ENCODE results near the gene KSR1.
"Not testable (repeated sequence)": the region's sequence is repeated elsewhere in the genome, so short reads cannot be mapped to it uniquely, and the experiment has no call there.

The KSR1 gene

DNA sequence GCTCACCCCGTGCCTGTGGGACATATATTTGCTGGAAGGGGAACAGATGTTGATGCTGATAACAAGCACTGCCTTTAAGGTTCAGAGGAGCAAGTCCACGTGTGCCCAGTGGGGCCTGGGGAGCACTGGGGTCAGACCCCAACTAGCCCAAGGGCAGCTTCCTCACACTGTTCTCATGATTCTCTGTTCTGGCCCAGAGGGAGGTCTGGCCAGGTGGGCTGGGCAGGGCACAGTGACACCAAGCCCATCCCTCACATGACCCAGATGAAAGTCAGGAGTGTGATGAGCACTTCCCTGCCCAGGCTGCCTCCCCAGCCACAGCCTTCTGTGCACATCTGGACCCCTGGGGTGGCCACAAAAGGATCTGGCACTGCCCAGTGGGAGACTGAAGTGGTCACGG lies 29.8 kb upstream of the KSR1 start:
- not testable (repeated sequence) for DNase-seq (ENCODE audit: low spot score)

DNA sequence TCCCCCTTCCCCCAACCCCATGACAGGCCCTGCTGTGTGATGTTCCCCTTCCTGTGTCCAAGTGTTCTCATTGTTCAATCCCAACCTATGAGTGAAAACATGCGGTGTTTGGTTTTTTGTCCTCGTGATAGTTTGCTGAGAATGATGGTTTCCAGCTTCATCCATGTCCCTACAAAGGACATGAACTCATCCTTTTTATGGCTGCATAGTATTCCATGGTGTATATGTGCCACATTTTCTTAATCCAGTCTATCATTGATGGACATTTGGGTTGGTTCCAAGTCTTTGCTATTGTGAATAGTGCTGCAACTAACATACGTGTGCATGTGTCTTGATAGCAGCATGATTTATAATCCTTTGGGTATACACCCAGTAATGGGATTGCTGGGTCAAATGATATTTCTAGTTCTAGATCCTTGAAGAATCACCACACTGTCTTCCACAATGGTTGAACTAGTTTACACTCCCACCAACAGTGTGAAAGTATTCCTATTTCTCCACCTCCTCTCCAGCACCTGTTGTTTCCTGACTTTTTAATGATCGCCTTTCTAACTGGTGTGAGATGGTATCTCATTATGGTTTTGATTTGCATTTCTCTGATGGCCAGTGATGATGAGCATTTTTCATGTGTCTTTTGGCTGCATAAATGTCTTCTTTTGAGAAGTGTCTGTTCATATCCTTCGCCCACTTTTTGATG lies 28.9 kb upstream of the KSR1 start:
- not testable (repeated sequence) for DNase-seq (ENCODE audit: low spot score)

DNA sequence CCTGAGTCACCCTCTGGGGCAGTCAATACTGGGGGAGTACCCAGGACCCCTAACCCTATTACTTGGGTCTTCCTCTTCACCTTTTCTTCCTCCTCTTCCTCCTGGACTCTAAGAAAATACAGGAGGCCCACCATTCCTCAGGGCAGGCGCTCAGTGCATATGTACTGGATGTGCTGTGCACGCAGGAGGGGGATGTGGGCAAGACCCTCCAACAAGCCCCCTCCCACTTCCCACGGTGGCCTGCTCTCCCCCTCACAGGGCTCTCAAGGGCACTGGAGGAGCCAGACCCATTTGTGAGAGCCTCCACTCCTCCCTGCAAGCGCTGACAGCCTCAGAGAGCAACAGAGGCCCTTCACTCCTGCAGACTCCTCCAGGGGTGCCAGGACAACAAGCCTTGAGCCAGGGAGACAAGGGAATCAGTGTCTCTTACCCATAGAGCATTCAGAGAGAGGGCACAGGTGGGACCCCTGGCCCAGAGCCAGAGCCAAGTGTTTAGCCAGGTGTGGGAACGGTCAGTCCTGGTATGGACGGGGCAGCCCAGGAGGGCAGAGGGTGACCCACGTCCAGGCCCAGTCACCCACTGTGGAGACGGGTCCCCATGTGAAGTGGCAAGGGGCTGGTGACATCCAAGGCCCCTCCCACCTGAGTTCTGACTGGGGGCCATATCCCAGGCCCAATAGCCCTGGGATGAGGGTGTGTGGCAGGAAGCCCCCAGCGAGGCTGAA lies 27.3 kb upstream of the KSR1 start:
- DNase-seq (ENCODE audit: low spot score) = no peak

DNA sequence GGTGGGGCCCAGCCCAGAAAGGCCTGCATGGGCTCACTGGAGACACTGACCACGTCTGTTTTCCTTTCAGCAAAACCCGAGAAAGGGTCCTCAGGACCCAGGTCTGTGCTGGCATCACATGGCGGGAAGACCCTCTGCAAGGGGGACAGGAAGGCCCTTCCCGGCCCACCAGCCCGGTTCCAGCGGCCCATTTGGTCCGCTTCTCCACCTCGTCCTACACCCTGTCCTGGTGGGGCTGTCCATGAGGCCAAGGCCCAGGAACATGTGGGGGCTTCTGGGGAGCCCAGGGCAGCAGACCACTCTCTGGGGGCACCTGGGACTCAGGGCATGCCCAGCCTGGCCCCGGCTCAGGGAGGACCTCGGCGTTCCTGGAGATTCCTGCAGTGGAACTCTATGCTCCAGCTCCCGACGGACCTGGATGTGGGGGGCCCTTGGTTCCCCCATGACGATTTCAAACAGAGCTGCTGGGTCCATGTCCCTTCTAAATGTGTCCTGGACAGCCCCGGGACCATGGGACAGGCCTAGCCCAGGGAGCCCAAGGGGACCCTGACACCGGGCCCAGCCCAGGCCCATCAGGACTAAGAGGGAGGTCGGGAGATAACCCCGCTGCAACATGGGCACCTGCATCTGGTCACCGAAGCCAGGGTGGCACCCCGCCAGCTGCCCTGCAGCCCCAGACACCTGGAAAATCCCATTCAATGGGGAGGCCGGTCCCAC lies 26.4 kb upstream of the KSR1 start:
- DNase-seq (ENCODE audit: low spot score) = no peak

DNA sequence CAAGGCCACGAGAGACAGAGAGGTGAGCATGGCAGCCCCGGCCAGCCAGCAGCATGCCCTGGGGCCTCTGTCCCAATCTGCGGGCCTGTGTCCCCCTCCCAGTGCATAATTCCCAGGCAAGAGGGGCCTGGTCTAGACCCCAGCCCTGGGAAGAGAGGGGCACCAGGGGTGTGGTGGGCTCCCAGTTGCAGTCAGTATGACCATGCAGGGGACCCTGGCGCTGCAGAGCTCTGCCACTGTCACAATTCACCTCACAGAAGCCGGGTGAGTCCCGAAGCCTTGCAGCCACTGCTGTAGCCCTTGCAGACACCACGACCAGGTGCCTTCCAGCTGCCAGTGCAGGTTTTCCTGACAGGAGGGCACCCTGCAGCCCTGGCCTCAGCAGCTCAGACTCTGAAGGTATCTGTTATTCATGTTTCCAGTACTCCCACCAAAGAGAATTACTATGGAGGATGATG lies 25.8 kb upstream of the KSR1 start:
- DNase-seq (ENCODE audit: low spot score) = no peak

DNA sequence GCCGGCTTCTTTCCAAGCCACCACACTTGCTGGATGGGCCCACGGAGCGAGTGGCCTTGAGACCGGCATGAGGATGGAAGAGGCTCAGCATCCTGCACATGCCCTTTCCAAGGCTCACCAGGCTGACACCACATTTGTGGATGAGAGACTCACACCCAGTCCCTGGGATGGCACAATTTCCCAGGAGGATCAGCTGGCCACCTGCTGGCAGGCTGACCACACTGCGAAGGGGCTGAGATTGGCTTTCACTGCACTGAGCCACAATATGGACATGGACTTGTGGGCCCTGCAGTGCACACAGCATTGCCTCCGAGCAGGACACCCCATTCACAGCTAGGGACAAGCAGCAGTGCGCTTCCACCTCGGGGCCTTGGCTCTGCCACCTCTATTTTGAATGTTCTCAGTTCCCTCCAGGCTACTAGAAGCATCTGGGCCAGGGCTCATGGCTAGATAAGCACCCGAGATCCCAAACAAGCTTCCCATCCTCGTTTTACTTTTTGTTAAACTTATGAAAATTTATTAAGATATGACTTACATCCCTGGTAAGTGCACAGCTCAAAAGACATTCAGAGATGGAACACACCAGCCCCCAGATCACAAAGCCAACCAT lies 25.3 kb upstream of the KSR1 start:
- peak; percentile 56 for DNase-seq (ENCODE audit: low spot score)

DNA sequence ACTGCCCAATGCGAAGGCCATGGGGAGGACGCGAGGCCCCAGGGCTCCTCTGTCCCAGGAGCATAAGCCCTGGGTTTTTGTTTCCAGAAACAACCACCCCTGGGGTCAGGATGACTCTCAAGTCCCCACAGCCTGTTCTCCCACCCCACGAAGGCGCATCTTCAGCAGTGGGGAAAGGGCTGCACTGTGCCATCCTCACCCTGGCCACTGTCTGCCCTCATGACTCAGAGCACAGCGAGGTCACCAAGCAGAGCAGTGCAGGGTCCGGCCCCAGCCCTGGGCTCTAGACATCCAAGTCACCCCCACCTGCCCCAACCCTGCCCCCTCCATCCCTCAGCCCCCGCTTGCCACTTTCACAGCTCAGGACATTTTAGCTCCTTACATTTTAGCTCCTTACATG lies 22.7 kb upstream of the KSR1 start:
- no peak for DNase-seq (ENCODE audit: low spot score)

DNA sequence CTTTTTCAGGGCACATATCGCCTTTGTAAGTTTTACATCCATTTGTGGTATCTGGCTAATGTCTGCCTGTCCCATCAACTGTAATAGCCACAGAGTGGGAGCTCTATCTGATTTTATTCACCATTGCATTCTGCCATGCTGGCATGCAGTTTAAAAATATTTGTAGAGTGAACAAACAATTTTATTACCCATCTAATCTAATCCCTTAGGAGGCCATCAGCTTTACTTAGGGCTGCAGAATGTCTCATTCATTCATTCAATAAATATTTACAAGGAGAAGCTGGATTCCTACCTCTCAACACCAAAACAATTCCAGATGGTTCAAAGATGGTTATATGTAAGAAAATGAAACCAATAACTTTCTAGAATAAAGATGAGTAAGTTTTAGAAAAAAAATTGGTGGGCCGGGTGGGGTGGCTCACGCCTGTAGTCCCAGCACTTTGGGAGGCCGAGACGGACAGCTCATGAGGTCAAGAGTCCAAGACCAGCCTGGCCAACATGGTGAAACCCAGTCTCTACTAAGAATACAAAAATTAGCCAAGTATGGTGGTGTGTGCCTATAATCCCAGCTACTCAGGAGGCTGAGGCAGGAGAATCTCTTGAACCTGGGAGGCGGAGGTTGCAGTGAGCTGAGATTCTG lies 20.7 kb upstream of the KSR1 start:
- DNase-seq (ENCODE audit: low spot score) = peak; percentile 42

DNA sequence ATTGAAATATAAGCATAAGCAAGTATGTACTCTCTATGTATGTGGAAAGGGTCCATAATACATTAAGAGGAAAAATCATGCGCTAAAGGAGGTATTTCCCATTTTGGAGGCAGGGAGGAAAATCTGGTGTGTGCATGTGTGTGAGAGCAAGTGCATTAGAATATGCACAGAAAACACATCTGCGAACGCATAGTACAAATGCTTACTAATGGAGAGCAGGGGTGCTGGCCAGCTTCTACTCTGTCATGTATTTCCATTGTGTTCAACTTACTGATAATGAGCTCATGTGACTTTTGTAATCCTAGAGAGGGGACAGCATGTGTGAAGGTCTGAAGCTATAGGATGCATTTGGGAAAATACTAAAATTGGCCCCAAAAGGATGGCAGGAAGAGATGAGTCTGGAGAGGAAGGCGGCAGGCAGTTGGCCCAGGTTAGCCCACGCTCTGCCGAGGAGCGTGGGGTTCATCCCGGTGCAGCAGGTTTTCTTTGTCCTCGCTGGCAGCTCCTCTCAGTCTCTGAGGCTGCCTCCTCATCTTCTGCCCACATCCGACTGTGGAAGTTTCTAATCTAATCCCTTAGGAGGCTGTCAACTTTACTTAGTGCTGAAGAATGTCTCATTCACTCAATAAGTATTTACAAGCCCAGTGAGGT lies 17.8 kb upstream of the KSR1 start:
- DNase-seq (ENCODE audit: low spot score) = no peak

DNA sequence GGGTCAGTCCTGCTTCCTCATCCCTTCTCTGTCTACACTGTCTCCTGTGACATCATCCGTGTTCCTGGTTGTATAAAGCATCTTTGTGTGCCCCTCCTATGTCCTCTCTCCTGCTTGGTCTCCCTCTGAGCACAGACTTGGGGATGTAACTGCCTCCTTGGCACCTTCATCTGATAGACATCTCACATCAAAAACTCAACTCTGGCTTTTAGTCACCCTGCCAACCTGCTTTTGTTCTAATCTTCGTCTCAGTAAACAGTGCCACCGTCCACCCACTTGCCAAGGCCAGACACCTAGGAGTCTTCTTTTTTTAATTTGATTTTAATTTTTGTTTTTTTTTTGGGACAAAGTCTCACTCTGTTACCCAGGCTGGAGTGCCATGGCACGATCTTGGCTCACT lies 16.9 kb upstream of the KSR1 start:
- no peak for DNase-seq (ENCODE audit: low spot score)

DNA sequence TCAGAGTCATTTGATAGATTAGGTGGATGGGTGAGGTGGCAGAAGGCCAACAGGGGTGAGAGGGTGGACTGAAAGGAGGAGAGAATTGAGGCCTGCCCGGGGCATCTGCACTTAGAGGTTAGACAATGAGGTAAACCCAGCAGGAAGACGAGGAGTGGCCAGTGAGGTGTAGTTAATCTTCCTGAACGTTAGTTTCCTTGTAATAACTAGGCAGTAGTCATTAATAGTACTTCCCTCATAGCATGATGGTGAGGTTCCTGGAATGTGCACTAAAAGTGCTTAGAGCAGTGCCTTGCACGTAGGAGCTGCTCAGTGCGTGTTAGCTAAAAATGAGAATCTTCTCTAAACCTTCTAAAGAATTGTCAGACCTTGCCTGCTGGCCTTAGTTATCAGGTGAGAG lies 13.5 kb upstream of the KSR1 start:
- DNase-seq (ENCODE audit: low spot score) = no peak

DNA sequence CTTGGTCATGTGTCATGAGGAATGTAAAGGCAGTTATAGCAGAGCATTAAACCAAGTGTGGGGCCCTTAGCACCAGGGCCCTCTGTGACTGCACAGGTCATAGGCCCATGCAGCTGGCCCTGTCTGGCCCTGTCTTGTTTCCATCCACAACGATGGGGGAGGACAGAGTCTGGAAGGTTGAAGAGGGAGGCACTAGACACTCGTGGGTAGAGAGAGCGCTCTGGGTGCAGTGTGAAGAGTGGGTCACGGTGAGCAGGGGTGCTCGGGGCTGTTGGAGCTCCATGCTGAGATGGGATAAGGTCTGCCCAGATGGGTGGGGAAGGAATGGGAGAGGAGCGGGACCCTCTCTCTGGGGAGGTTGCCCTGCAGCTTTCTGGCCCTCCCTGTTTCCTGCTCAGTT lies 12.8 kb upstream of the KSR1 start:
- no peak for DNase-seq (ENCODE audit: low spot score)

DNA sequence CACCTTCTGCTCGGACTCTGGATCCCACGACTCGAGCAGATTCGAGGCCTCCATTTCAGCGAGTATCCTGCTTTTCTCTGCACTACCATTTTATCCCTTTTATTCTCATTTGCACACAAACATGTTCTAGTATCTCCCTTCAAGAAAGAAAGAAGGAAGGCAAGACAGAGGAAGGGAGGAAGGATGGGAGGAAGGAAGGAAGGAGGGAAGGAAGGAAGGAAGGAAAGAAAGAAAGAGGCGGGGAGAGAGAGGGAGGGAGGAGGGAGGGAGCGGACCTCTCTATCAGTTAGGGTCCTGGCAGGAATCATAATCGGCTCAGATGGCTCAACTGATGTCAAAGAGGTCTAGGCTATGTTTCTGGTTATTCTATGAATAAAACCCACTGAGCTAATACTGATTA lies 10.3 kb upstream of the KSR1 start:
- DNase-seq (ENCODE audit: low spot score) = no peak

DNA sequence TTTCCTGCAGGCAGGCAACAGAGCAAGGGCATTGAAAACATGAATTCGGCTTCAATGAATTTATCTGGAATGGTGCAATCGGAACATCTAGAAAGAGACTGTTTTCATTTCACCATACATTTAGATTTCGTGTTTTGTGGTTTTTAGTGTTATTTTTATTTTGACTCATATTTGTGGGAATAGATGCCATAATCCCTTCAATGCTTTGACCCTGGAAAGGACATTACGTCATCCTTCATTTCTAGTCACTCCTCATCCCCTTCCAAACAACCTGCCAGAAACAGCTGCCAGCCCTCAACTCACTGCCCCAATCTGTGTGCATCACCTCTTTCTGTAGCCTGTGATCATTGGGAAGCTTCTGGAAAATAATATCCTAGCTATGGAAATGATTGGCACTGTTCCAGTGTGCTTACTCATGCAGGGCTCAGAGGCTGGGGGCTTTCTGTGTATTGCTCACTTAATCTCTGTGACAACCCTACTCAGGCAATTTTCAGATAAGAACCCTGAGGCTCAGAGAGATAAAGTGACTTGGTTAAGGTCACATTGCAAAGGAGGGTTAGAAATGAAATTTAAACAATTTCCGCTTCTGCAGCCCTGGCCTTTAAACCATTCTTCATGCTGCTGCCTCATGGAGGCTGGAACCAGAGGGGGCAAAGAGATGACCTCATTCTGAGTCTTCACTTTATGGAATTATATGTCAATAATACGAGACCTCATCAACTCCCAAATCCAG lies 9.5 kb upstream of the KSR1 start:
- peak; percentile 53 for DNase-seq (ENCODE audit: low spot score)

DNA sequence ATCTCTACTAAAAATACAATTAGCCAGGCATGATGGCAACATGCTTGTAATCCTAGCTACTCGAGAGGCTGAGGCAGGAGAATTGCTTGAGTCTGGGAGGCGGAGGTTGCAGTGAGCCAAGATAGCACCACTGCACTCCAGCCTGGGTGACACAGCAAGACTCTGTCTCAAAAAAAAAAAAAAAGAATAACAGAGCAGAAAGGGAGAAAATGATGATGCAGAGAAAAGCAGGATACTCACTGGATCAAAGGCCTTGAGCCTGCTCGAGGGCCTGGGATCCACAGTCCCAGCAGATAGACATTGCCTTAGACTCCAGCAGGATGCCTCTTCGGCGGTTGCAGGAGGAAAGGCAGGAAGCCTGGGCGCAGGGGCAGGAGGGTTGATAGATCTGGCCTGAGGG lies 7.7 kb upstream of the KSR1 start:
- not testable (repeated sequence) for DNase-seq (ENCODE audit: low spot score)

DNA sequence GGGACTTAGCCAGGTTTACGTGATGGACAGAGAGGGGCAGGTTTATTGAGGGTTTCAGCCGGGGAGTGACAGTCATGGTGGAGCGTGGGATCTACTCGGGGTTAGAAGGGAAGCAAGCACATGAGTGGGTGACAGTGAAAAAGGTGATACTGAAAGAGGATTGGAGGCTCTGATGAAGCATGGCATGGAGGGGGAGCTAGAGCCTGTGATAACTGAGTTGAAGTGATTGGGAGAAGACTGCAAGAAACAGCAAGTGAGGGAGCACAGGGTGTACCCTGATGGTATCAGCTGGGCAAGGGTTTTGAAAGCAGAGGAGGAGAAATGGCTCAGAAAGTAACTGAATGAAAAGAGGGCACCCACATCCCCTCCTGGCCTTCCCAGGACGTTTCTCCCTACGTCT lies 6.7 kb upstream of the KSR1 start:
- no peak for DNase-seq (ENCODE audit: low spot score)

DNA sequence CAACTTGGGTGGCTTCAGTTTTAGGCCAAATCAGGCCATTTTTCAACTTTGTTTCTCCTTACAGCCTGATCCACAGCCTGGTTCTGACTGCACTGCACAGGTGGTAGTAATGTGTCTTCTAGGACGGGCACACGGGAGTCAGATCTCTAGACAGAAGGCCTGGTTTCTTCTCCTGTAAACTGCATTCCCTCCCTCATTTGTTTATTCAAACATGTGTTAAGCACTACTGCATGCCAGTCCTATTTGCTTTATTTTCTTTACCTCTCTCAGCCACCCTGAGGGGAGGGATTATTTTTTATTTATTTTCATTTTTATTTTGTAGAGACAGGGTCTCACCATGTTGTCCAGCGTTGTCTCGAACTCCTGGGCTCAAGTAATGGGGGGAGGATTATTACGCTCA lies 6.3 kb upstream of the KSR1 start:
- DNase-seq (ENCODE audit: low spot score) = no peak

DNA sequence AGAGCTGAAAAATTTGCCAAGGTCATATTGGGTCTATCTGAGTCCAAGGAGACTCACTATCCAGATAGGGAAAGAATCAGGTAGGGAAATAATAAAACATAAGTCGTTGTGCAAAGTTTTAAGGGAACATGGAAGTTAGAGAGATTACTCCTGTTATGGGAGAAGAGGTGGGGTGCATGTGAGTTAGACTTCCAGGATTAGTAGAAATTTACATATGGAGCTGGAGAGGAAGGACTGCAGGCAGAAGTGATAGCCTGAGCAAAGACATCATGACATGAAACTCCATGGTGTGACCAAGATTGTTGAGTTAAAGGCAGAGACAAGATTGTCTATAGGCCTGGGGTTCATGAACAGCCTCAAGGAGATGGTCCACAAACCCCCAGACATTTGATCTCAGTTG lies 5.8 kb upstream of the KSR1 start:
- DNase-seq (ENCODE audit: low spot score) = no peak

DNA sequence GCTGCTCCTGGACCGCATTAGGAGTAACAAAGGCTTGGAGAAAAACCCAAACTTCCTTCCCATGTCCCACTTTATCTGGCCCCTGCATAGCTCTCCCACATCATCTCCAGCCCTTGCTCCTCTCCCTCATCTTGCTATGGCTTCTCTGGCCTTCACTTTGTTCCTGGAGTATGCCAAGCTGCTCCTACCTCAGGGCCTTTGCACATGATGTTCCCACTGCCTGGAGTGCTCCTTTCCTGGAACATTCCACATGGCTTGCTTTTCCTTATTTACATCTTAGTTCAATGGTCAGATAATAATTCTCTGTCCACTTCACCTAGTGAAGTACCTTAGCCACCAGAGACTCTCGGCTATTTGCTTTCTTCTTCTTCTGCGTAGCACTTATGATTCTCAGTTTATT lies 4.3 kb upstream of the KSR1 start:
- DNase-seq (ENCODE audit: low spot score) = no peak

DNA sequence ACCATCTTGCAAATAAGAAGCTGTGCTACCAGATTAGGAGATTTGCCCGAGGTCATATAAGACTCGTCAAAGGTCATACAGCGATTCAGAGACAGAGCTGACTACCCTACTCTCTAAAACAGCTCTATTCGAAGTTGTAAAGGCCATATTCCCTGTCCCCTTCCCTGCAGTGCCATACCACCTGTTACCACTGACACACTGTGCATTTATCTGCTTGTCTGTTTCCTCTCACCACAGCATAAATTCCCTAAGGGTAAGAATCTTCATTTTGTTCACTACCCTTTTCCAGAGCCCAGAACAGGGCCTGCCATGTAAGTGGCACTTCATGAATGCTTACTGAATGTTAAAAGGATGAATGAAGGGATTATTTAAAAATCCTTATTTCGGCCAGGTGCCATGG lies 3.4 kb upstream of the KSR1 start:
- DNase-seq (ENCODE audit: low spot score) = no peak

DNA sequence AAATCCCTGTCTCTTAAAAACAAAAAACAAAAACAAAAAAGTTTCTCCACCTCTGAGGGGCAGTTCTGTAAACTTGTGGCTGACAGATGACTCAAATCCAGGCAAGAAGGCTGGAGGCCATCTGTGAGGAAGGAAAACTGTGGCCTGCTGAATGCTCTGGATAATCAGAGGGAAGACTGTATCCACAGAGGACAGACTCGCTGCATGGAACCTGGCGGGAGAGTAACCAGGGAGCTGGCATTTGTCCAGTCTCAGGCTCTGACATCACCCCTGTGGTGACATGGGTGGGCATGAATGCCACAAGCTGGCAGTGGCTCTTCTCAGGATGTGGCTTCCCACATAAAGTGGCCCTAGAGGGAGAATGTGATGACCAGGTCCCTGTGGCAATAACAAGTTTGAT lies 2.8 kb upstream of the KSR1 start:
- no peak for DNase-seq (ENCODE audit: low spot score)

All from AG08395 (cell line).